Effector CD4-positive, alpha-beta T cell (primary cell): ENCODE measurements around the gene RIN3.

ENCODE experiments used
- DNase-seq: peaks from one replicate; pipeline ENCODE4 v3.0.0-alpha.2; 2020

The RIN3 gene

DNA sequence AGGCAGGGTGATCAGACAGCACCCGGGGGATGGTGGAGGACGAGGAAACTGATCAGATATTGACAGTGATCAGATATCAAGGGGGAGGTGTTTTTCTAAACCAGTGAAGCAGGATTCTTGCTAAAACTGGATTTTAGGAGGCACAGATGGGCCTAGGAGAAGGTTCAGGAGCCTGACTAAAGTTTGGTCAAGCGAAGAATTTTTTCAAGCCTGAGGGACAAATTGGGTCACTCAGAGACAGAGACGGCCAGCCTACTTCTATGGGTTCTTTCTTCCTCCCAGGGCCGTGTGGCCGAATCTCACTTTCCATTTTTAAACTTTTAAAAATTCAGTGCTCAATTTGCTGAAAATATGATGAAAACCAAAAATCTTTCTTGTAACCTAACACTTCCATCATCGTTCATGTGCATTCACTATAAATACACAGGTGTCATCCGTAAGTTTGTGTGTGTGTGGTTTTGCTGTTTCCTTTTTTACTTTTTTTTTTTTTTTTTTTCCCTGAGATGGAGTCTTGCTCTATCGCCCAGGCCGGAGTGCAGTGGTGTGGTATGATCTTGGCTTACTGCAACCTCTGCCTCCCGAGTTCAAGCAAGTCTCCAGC lies 68.5 kb downstream of the RIN3 start:
- DNase-seq, result no peak

- DNase-seq, result no peak
Observed at GRCh38 chr14:92582706-92583452, 69.3 kb downstream of the RIN3 start.

DNA sequence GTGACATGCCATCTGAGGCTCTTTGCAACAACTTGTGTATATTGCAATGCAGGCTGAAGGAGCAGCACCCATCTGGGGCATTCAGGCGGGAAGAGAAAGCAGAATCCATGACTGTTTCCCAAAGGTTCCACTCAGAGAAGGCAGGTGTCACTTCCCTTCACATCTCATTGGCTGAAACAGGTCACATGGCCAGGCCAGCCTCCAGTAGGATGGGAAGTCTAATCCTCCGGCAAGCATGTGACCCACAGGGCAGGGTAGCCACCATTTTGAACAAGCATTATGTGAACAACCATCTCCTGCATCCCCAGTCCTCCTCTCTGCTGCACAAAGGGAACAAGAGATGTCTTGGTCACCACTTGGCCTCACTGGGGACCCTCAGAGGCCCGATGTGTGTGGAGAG lies 70.6 kb downstream of the RIN3 start:
- DNase-seq, result no peak

GRCh38 chr14:92584816-92585215 lies 71.2 kb downstream of the RIN3 start:
- DNase-seq, result no peak

DNA sequence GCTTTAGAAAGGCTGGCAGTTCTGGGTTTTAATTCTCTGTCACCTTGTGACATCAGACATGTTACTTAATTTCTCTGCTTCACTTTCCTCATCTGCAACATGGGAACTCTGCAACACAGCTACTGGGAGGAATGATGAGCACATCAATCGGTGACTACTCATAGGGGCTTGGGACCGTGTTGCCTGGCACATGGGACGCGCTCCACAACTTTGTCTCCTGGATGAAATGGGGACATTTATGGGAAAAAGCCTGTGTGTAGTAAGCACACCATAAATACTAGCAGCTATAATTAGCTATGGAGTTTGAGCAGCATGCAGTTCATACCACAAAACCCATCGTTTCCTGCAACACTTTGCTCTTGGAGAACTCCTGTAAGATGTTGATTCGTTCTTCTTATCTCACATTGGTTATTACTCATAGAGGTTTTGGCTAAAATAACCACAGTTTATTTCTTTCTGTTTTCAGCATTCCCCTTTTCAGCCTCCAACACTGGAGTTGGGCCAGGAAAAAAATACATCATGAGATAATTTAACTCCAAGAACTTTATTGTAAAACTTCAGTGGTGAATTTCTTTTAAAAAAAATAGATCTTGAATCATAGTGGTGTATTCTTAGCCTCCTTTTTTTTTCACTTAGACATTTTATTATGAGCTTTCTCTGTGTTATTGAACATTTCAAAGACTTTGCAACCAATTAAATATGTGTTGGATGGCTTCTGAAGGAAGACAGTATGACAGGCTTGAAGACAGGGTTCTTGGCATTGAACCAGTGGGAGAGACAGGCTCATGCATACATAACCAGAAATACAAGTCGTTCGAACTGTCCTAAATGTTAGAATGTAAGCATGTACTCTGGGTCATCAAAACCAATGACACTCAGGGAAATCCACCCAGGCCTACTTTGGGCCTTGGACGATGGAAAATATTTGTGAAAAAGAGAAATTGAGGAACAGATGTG lies 72.7 kb downstream of the RIN3 start:
- no peak for DNase-seq

DNA sequence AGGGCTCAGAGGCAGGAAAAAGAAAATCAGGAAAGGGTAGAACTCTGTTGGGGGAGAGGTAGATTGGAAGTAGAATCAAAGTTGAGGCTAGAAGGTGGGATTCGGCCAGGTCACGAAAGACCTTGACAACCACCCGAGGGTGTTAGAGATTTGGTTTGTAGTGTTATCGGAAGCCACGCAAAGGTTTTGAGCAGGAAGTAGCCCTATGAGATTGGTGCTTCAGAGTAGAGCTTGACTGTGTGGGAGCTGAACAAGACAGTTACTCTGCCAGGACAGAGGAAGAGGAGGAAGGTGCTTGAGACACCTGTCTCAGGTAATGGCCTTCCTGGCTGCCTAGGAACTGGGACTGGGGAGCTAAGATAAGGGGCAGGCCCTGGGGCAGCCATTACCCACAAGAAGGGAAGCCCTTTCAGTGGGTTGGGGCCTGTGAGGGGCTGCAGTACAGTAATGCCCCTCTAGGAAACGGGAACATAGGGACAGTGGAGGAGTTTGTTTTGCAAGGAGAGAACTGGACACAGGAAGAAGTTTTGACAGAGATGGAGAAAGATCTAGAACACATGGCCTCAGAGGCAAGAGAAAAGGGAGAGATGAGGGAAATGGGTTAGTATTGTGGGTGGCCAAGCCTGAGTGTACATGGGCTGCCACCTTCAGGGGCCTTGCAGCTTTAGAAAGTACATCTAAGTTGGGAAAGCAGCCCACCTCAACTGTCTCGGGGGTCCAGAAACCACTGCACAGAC lies 73.5 kb downstream of the RIN3 start:
- DNase-seq, result no peak

DNA sequence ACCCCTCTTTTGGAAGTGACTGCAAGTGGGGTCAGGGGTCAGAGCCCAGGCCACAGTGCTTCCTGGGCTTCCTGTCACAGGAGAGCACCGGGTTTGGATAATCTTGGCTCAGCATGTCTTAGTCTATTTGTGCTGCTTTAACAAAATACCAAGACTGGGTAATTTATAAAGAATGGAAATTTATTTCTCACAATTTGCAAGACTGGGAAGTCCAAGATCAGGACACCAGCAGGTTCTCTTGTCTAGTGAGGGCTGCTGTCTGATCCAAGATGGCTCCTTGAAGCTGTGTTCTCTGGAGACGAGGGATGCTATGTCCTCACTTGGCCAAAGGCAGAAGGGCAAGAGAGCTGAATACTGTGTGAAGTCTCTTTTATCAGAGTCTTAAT lies 74.1 kb downstream of the RIN3 start:
- DNase-seq, result no peak

GRCh38 chr14:92589213-92589852 lies 75.8 kb downstream of the RIN3 start:
- no peak for DNase-seq

GRCh38 chr14:92590176-92590575 lies 76.6 kb downstream of the RIN3 start:
- no peak for DNase-seq

- DNase-seq, result no peak
Observed at GRCh38 chr14:92590941-92591340, 77.4 kb downstream of the RIN3 start.

DNA sequence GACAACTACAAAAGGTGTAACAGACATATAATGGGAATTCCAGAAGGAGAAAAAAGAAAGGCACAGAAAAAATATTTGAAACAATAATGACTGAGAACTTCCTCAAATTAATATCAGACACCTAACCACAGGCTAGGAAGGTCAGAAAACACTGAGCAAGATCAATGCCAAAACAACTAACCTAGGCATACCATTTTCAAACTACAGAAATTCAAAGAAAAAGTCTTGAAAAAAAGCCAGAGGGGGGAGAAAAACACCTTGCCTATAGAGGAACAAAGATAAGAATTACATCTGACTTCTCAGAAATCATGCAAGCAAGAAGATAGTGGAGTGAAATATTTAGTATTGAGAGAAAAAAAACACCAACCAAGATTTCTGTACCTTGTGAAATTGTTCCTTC lies 77.8 kb downstream of the RIN3 start:
- no peak for DNase-seq

DNA sequence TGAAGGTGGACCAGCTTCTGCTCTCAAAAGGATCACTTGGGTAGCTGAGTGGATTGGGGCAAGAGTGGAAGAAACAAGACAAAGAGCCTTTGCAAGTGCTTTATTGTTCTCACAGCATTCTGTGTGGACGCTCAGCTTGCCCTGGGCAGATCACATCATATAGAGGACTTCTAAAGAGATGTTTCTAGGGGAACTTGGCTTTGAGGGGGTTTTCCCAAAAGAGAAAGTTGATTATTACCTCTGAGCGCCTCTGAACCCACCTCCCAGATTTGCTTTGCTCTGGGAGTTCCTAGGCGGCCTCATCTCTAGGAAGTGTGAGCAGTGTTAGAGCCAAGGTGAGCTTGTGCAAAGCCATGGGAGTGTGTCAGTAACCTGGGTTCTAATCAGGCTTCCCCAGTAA lies 81.7 kb downstream of the RIN3 start:
- DNase-seq, result no peak

- no peak for DNase-seq
Observed at GRCh38 chr14:92596331-92596907, 82.8 kb downstream of the RIN3 start.

GRCh38 chr14:92597906-92598905 lies 84.6 kb downstream of the RIN3 start:
- no peak for DNase-seq

DNA sequence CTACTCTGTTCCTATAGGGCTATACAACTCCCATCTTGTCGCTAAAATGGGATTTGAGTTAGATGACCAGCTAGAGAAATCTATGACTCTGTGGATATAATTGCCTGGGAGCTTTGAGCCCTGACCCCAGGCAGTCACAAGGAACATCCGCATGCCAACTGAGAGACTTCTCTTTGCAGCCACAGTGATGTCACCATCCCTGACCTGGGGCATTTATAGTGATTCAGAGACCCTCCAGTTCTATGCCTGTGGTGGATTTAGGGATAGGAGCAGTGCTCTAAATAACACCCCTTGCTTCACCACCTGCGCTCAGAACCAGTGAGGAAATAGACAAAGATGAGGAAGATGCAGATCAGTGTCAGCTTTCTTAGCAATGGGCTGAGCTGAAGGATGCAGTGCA lies 86.2 kb downstream of the RIN3 start:
- no peak for DNase-seq

GRCh38 chr14:92600318-92601053 lies 86.9 kb downstream of the RIN3 start:
- DNase-seq, result no peak

DNA sequence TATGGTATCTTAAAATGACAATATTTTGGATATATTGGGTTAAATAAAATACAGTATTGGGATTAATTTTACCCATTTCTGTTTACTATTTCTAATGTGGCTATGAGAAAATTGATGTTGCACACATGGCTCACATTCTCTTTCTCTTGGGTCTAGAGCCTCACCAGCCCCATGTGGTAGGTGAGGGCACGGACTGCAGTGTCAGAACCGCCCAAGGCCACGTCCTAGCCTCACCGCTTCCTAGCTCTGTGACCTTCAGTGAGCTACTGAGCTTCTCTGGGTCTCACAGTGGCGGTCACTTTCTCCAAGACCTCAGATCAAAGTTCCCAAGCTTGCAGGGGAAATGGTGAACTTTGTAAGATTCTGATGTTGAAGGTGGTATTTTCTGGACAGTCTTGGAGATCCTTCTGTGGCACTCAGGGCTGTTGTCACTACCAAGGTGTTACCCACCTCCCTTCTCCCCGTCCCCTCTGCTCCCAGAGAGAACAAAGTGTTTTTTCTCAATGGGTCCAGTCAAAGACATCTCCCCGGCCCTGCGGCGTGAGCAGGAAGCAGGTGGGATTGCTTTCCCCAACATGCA lies 87.6 kb downstream of the RIN3 start:
- no peak for DNase-seq

DNA sequence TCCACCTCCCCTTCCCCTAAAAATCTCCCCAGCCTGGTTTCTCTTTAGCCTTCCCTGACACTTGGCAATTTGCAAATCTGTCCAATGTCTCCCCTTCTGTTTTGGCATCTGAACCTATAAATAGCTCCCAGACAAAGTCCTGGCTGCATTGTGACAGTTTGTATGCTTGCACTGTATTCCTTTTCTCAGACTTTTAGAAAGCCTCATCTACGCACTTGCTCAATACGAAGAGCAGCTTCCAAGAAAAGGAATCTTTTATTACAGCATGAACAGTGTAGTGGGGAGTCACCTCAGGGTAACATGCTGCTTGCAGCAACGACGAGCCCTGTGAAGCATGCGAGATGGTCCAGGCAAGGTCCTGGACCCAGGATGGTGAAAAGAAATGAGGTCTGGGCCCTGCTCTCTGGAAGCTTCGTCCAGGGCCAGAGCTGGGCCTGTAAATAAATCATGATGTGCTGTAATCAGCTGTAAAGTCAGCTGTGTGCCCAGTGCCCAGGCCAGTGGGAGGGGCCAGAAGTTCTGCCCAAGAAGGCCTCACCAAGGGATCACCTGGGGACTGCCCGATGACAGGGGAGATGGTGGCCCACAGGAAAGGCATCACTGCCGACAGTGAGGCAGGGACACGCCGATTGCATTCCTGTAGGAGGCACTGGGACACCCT lies 88.3 kb downstream of the RIN3 start:
- DNase-seq, result no peak
